Activated naive CD8-positive, alpha-beta T cell (primary cell): ENCODE results near the gene RNF182.
"Not testable (repeated sequence)": the region's sequence is repeated elsewhere in the genome, so short reads cannot be mapped to it uniquely, and the experiment has no call there.

Experiments
- H3K27ac Mint-ChIP-seq: one replicate; pipeline ENCODE4 v1.8.0; 2021; ENCODE audit warnings: mixed read lengths
- H3K27me3 Mint-ChIP-seq: one replicate; pipeline ENCODE4 v1.8.0; 2021; ENCODE audit warnings: mixed read lengths
- H3K36me3 Mint-ChIP-seq: one replicate; pipeline ENCODE4 v1.8.0; 2021; ENCODE audit warnings: mixed read lengths
- H3K4me1 Mint-ChIP-seq: one replicate; pipeline ENCODE4 v1.8.0; 2021; ENCODE audit warnings: low read depth, mixed read lengths
- H3K4me3 Mint-ChIP-seq: one replicate; pipeline ENCODE4 v1.8.0; 2021; ENCODE audit warnings: mild to moderate bottlenecking, mixed read lengths
- H3K9me3 Mint-ChIP-seq: one replicate; pipeline ENCODE4 v1.8.0; 2021; ENCODE audit warnings: low read depth, mixed read lengths

RNF182 gene

GRCh38 chr6:14018559-14018958 is 93.8 kb downstream of the RNF182 start:
- not testable (repeated sequence) for H3K36me3 Mint-ChIP-seq, H3K27ac Mint-ChIP-seq, H3K9me3 Mint-ChIP-seq, H3K4me3 Mint-ChIP-seq, H3K27me3 Mint-ChIP-seq, H3K4me1 Mint-ChIP-seq

GRCh38 chr6:14020551-14020950 is 95.8 kb downstream of the RNF182 start:
- no peaks in the 10 kb centered on the region for H3K9me3 Mint-ChIP-seq
- H3K36me3 Mint-ChIP-seq: no peaks in the 10 kb centered on the region
- peaks cover 1% of the 10 kb centered on the region for H3K27me3 Mint-ChIP-seq
- no peak overlapping the region for H3K27ac Mint-ChIP-seq
- no peaks in the 10 kb centered on the region for H3K4me1 Mint-ChIP-seq
- H3K4me3 Mint-ChIP-seq: no peak overlapping the region

- Mint-ChIP-seq H3K36me3 (no peaks in the 10 kb centered on the region), H3K27me3 (no peaks in the 10 kb centered on the region), H3K27ac (no peak overlapping the region), H3K4me3 (no peak overlapping the region), H3K9me3 (no peaks in the 10 kb centered on the region), H3K4me1 (no peaks in the 10 kb centered on the region)
Observed at GRCh38 chr6:14021449-14021848, 96.7 kb downstream of the RNF182 start.

GRCh38 chr6:14022673-14023072 is 97.9 kb downstream of the RNF182 start:
- H3K4me1 Mint-ChIP-seq: no peaks in the 10 kb centered on the region
- no peaks in the 10 kb centered on the region for H3K9me3 Mint-ChIP-seq
- peaks cover 2% of the 10 kb centered on the region for H3K27me3 Mint-ChIP-seq
- no peak overlapping the region for H3K27ac Mint-ChIP-seq
- no peaks in the 10 kb centered on the region for H3K36me3 Mint-ChIP-seq
- H3K4me3 Mint-ChIP-seq: no peak overlapping the region

- no peaks in the 10 kb centered on the region for H3K4me1 Mint-ChIP-seq
- peaks cover 2% of the 10 kb centered on the region for H3K27me3 Mint-ChIP-seq
- H3K27ac Mint-ChIP-seq: no peak overlapping the region
- no peaks in the 10 kb centered on the region for H3K9me3 Mint-ChIP-seq
- no peaks in the 10 kb centered on the region for H3K36me3 Mint-ChIP-seq
- no peak overlapping the region for H3K4me3 Mint-ChIP-seq
Observed at GRCh38 chr6:14023855-14024254, 99.1 kb downstream of the RNF182 start.

- no peak overlapping the region for H3K27ac Mint-ChIP-seq
- no peak overlapping the region for H3K4me3 Mint-ChIP-seq
- peaks cover 6% of the 10 kb centered on the region for H3K27me3 Mint-ChIP-seq
- H3K9me3 Mint-ChIP-seq: no peaks in the 10 kb centered on the region
- no peaks in the 10 kb centered on the region for H3K36me3 Mint-ChIP-seq
- no peaks in the 10 kb centered on the region for H3K4me1 Mint-ChIP-seq
Observed at GRCh38 chr6:14025160-14025559, 100.4 kb downstream of the RNF182 start.

- no peak overlapping the region for H3K4me3 Mint-ChIP-seq
- no peak overlapping the region for H3K27ac Mint-ChIP-seq
- no peaks in the 10 kb centered on the region for H3K9me3 Mint-ChIP-seq
- H3K4me1 Mint-ChIP-seq: no peaks in the 10 kb centered on the region
- H3K36me3 Mint-ChIP-seq: no peaks in the 10 kb centered on the region
- H3K27me3 Mint-ChIP-seq: peaks cover 6% of the 10 kb centered on the region
Observed at GRCh38 chr6:14026831-14027539, 102.2 kb downstream of the RNF182 start.

GRCh38 chr6:14028631-14029030 is 103.9 kb downstream of the RNF182 start:
- Mint-ChIP-seq H3K4me1 (no peaks in the 10 kb centered on the region), H3K27ac (no peak overlapping the region), H3K27me3 (peaks cover 6% of the 10 kb centered on the region), H3K36me3 (no peaks in the 10 kb centered on the region), H3K4me3 (no peak overlapping the region), H3K9me3 (no peaks in the 10 kb centered on the region)

- H3K27me3 Mint-ChIP-seq: peaks cover 9% of the 10 kb centered on the region
- H3K4me1 Mint-ChIP-seq: no peaks in the 10 kb centered on the region
- H3K9me3 Mint-ChIP-seq: no peaks in the 10 kb centered on the region
- no peaks in the 10 kb centered on the region for H3K36me3 Mint-ChIP-seq
- H3K4me3 Mint-ChIP-seq: no peak overlapping the region
- H3K27ac Mint-ChIP-seq: no peak overlapping the region
Observed at GRCh38 chr6:14029605-14030004, 104.9 kb downstream of the RNF182 start.
